NT2/D1 (cell line): ENCODE measurements around the gene C11orf58.

Experiments used
- DNase-seq: peaks from one replicate; pipeline ENCODE4 v3.0.0-alpha.2; 2011; ENCODE audit warnings: low read depth, low spot score
- H3K27me3 ChIP-seq: 2 replicates; pipeline ENCODE4 v1.6.0; 2011; ENCODE audit warnings: mild to moderate bottlenecking; ENCODE audit not compliant: insufficient read length, insufficient read depth
- H3K36me3 ChIP-seq: 2 replicates; pipeline ENCODE4 v1.6.1; 2011; ENCODE audit warnings: mild to moderate bottlenecking, low read length, mixed read lengths; ENCODE audit not compliant: insufficient read depth, insufficient read length
- H3K4me1 ChIP-seq: 2 replicates; pipeline ENCODE4 v1.5.1; 2011; ENCODE audit not compliant: insufficient read depth, insufficient read length
- H3K4me3 ChIP-seq: 2 replicates; pipeline ENCODE4 v1.5.1; 2011; ENCODE audit warnings: low read depth; ENCODE audit not compliant: insufficient read length
- H3K9ac ChIP-seq: 2 replicates; pipeline ENCODE4 v1.6.0; 2011; ENCODE audit warnings: low read depth; ENCODE audit not compliant: insufficient read length
- H3K9me3 ChIP-seq: 2 replicates; pipeline ENCODE4 v1.5.1; 2011; ENCODE audit warnings: mild to moderate bottlenecking, low read length; ENCODE audit not compliant: insufficient read depth
- SUZ12 ChIP-seq: IDR thresholded peaks from 2 replicates; pipeline ENCODE4 v1.6.1; 2011; ENCODE audit not compliant: insufficient read length, insufficient read depth; ENCODE audit errors: extremely low read depth
- YY1 ChIP-seq: IDR thresholded peaks from 2 replicates; pipeline ENCODE4 v1.6.1; 2011; ENCODE audit not compliant: insufficient read length, insufficient read depth
- ZNF274 ChIP-seq: IDR thresholded peaks from 2 replicates; pipeline ENCODE4 v1.6.1; 2011; ENCODE audit warnings: mild to moderate bottlenecking, low read depth, low read length

The C11orf58 gene

GRCh38 chr11:16793009-16793408 is 54.6 kb downstream of the C11orf58 start:
- TF ChIP-seq YY1 (no peak), SUZ12 (no peak), ZNF274 (no peak)
- Histone ChIP-seq H3K4me1 (peaks cover 7% of the 10 kb centered on the region), H3K9me3 (no peaks in the 10 kb centered on the region), H3K27me3 (no peaks in the 10 kb centered on the region), H3K9ac (no peak overlapping the region), H3K36me3 (no peaks in the 10 kb centered on the region), H3K4me3 (no peak overlapping the region)
- no peak for DNase-seq

- Histone ChIP-seq H3K36me3 (no peaks in the 10 kb centered on the region), H3K27me3 (no peaks in the 10 kb centered on the region), H3K9me3 (no peaks in the 10 kb centered on the region), H3K4me1 (peaks cover 7% of the 10 kb centered on the region), H3K9ac (no peak overlapping the region), H3K4me3 (no peak overlapping the region)
- TF ChIP-seq YY1, result no peak
- DNase-seq, result no peak
Observed at GRCh38 chr11:16793511-16793910, 55.1 kb downstream of the C11orf58 start.

- TF ChIP-seq YY1, result no peak
- no peak for TF ChIP-seq ZNF274
- TF ChIP-seq SUZ12, result no peak
- Histone ChIP-seq H3K9me3 (no peaks in the 10 kb centered on the region), H3K9ac (no peak overlapping the region), H3K36me3 (no peaks in the 10 kb centered on the region), H3K4me1 (peaks cover 2% of the 10 kb centered on the region), H3K27me3 (no peaks in the 10 kb centered on the region), H3K4me3 (no peak overlapping the region)
- no peak for DNase-seq
Observed at GRCh38 chr11:16794047-16794818, 55.8 kb downstream of the C11orf58 start.

GRCh38 chr11:16795146-16795545 is 56.7 kb downstream of the C11orf58 start:
- no peak for DNase-seq
- Histone ChIP-seq H3K9me3 (no peaks in the 10 kb centered on the region), H3K4me3 (no peak overlapping the region), H3K9ac (no peak overlapping the region), H3K27me3 (no peaks in the 10 kb centered on the region), H3K36me3 (no peaks in the 10 kb centered on the region), H3K4me1 (no peaks in the 10 kb centered on the region)
- TF ChIP-seq SUZ12, result no peak
- no peak for TF ChIP-seq YY1

GRCh38 chr11:16796311-16796710 is 57.9 kb downstream of the C11orf58 start:
- Histone ChIP-seq H3K9ac (no peak overlapping the region), H3K27me3 (no peaks in the 10 kb centered on the region), H3K4me3 (no peak overlapping the region), H3K36me3 (no peaks in the 10 kb centered on the region), H3K9me3 (no peaks in the 10 kb centered on the region), H3K4me1 (no peaks in the 10 kb centered on the region)
- no peak for DNase-seq
- no peak for TF ChIP-seq ZNF274
- TF ChIP-seq SUZ12, result no peak
- TF ChIP-seq YY1, result no peak

- H3K27me3 ChIP-seq, result no peaks in the 10 kb centered on the region
- H3K4me3 ChIP-seq, result no peak overlapping the region
- H3K36me3 ChIP-seq, result no peaks in the 10 kb centered on the region
- H3K4me1 ChIP-seq, result no peaks in the 10 kb centered on the region
- TF ChIP-seq SUZ12, result no peak
- H3K9me3 ChIP-seq, result no peaks in the 10 kb centered on the region
- no peak overlapping the region for H3K9ac ChIP-seq
- no peak for DNase-seq
Observed at GRCh38 chr11:16797776-16798175, 59.3 kb downstream of the C11orf58 start.

GRCh38 chr11:16799221-16799620 is 60.8 kb downstream of the C11orf58 start:
- Histone ChIP-seq H3K27me3 (no peaks in the 10 kb centered on the region), H3K36me3 (peaks cover 3% of the 10 kb centered on the region), H3K4me1 (no peaks in the 10 kb centered on the region), H3K9me3 (no peaks in the 10 kb centered on the region), H3K4me3 (no peak overlapping the region), H3K9ac (no peak overlapping the region)
- no peak for DNase-seq
- no peak for TF ChIP-seq SUZ12
- no peak for TF ChIP-seq YY1

GRCh38 chr11:16799890-16800289 is 61.4 kb downstream of the C11orf58 start:
- TF ChIP-seq ZNF274 (no peak), SUZ12 (no peak), YY1 (no peak)
- Histone ChIP-seq H3K9me3 (no peaks in the 10 kb centered on the region), H3K4me1 (no peaks in the 10 kb centered on the region), H3K36me3 (peaks cover 3% of the 10 kb centered on the region), H3K4me3 (no peak overlapping the region), H3K9ac (no peak overlapping the region), H3K27me3 (no peaks in the 10 kb centered on the region)
- no peak for DNase-seq
